ENCODE measurements around the gene TRIM63.
A peak's percentile ranks its signal among the peaks of the same experiment; 100 is the strongest.
"Not testable (repeated sequence)": the region's sequence is repeated elsewhere in the genome, so short reads cannot be mapped to it uniquely, and the experiment has no call there.

The TRIM63 gene

GRCh38 chr1:26067432-26067911 lies at the start of gene TRIM63:
Gene TRIM63, minus strand, starts transcription at chr1:26067630. Its CDS starts 136 bp downstream, at chr1:26067494.
- DNase-seq = no peak

GRCh38 chr1:26114165-26114927 lies 46.9 kb upstream of the TRIM63 start:
- DNase-seq = no peak

GRCh38 chr1:26112407-26112775 lies 45.0 kb upstream of the TRIM63 start:
- DNase-seq = no peak

- peak; percentile 86 for DNase-seq
Observed at GRCh38 chr1:26111530-26112406, 44.3 kb upstream of the TRIM63 start, which contains the start of gene PDIK1L. Gene PDIK1L, plus strand, starts transcription at chr1:26111824. Its CDS starts 2,485 bp downstream, at chr1:26114309.

- DNase-seq = peak; percentile 34
Observed at GRCh38 chr1:26110731-26111529, 43.5 kb upstream of the TRIM63 start.

- no peak for DNase-seq
Observed at GRCh38 chr1:26109229-26110164, 42.1 kb upstream of the TRIM63 start.

GRCh38 chr1:26105226-26105548 lies 37.8 kb upstream of the TRIM63 start:
- not testable (repeated sequence) for DNase-seq

GRCh38 chr1:26102526-26102925 lies 35.1 kb upstream of the TRIM63 start:
- DNase-seq = no peak

- no peak for DNase-seq
Observed at GRCh38 chr1:26102119-26102518, 34.7 kb upstream of the TRIM63 start.

- DNase-seq = not testable (repeated sequence)
Observed at GRCh38 chr1:26100204-26100603, 32.8 kb upstream of the TRIM63 start.

GRCh38 chr1:26099780-26100179 lies 32.4 kb upstream of the TRIM63 start:
- no peak for DNase-seq

GRCh38 chr1:26098602-26099001 lies 31.2 kb upstream of the TRIM63 start:
- no peak for DNase-seq

- DNase-seq = no peak
Observed at GRCh38 chr1:26097696-26098095, 30.3 kb upstream of the TRIM63 start.

- no peak for DNase-seq
Observed at GRCh38 chr1:26096471-26096870, 29.0 kb upstream of the TRIM63 start.

- no peak for DNase-seq
Observed at GRCh38 chr1:26094677-26095383, 27.4 kb upstream of the TRIM63 start.

GRCh38 chr1:26094076-26094669 lies 26.7 kb upstream of the TRIM63 start:
- DNase-seq = no peak

- not testable (repeated sequence) for DNase-seq
Observed at GRCh38 chr1:26093569-26093968, 26.1 kb upstream of the TRIM63 start.

- DNase-seq = no peak
Observed at GRCh38 chr1:26092422-26092821, 25.0 kb upstream of the TRIM63 start.

- no peak for DNase-seq
Observed at GRCh38 chr1:26090893-26091292, 23.5 kb upstream of the TRIM63 start.

- DNase-seq = no peak
Observed at GRCh38 chr1:26089125-26089524, 21.7 kb upstream of the TRIM63 start.

GRCh38 chr1:26084844-26085243 lies 17.4 kb upstream of the TRIM63 start:
- DNase-seq = no peak

All from amniotic stem cell (primary cell).